SK-N-MC (cell line): ENCODE results near the gene ZDHHC19.

ENCODE experiments used
- EZH2 ChIP-seq: fragments of 200-600 bp; sonication (generic); IDR thresholded peaks from one replicate; pipeline ENCODE4 v1.6.1; 2017; ENCODE audit warnings: antibody characterized with exemption
- FOXP2 ChIP-seq: optimal IDR thresholded peaks from 2 replicates; pipeline ENCODE3; 2011; ENCODE audit warnings: mild to moderate bottlenecking, moderate library complexity; ENCODE audit not compliant: insufficient read depth; ENCODE audit errors: extremely low read length, control extremely low read depth
- POLR2AphosphoS5 ChIP-seq: IDR thresholded peaks from 2 replicates; pipeline ENCODE4 v1.6.1; 2012; ENCODE audit warnings: mild to moderate bottlenecking, low read depth, low read length, borderline replicate concordance

DNA sequence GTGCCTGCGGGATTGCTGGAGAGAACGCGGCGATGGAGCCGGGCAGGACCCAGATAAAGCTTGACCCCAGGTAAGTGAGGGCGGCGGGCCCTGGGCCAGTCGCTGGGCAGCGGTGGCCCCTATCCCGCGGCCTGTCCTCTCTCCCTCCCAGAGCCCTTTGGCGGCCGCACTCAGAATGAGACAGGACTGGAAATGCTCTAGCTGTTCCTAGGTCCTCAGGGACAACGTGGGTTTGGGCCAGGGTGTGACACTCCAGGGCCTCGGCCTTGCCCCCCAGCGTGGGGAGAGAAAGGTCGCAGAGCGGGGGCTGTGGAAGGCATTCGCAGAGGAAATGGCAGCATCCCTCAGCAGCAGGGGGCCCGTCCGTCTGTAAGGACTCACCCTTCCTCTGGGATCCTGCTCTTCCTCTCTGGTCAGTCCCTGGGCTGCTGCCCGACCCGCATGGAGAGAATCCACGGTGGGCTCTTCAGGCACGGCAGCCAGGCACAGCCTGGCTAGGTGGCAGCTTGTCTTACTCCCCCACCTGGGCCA is 5.5 kb upstream of the ZDHHC19 start:
- TF ChIP-seq FOXP2 (no peak), EZH2 (no peak), POLR2AphosphoS5 (no peak)
